A673 (cell line): ENCODE measurements around the gene PBXIP1.

Experiments used
- CTCF ChIP-seq: fragments of 300-800, 200-600 bp; sonication (generic); conservative IDR thresholded peaks from 2 replicates; pipeline ENCODE4 v1.5.1; 2017; ENCODE audit warnings: low read depth, mild to moderate bottlenecking, antibody characterized with exemption, low read length, moderate library complexity, mixed read lengths
- EZH2 ChIP-seq: fragments of 200-600 bp; sonication (generic); IDR thresholded peaks from 2 replicates; pipeline ENCODE4 v1.6.1; 2017; ENCODE audit warnings: borderline replicate concordance, low read depth, mild to moderate bottlenecking, mixed read lengths, antibody characterized with exemption, low read length; ENCODE audit not compliant: poor library complexity, severe bottlenecking

GRCh38 chr1:154974102-154974807, 18.4 kb upstream of the PBXIP1 start, which contains the start of gene CKS1B:
- TF ChIP-seq CTCF, result no peak
- TF ChIP-seq EZH2, result no peak
